Measurements from ENCODE around the gene C1S. TPM values are rescaled to one million over a fixed set of nuclear protein-coding genes. Genes with fewer than 3 reads are reported as not detected.

The C1S gene
- total and polyA plus RNA-seq, 2 donors (not counting 3 experiments of a cell fraction or from before 2014, with no cell fraction given), result 0.32 to 0.38 TPM

DNA sequence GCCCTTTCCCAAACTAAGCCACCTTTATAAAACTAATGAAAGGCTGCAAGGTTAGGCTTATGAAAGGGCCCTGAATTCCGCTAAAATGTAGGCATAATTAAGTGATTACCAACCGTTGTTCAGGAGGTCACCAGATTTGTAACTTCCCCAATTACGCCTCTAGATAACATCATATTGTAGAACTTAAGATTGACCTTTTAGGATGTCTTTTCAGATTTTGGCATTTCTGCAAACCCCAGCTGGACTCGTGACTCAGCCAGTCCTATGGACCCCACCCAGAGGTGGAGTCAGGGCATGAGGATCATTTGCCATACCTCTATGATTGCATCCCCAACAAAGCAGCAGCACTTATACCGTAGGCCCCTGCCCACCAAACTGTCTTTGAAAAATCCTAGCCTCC is 38.6 kb upstream of the C1S start:
- Histone ChIP-seq H3K9ac (replicated peaks; ENCODE audit: extremely low read depth, insufficient read depth, low read length) (no peak overlapping the region), H3K9me1 (replicated peaks; ENCODE audit: control insufficient read depth, extremely low read depth, insufficient read depth, low read length) (no peaks in the 10 kb centered on the region), H3K9me3 (replicated peaks; ENCODE audit: control insufficient read depth, insufficient read depth, low read length) (no peaks in the 10 kb centered on the region), H3K4me2 (ENCODE audit: insufficient read depth, low read length) (no peak overlapping the region), H4K20me1 (replicated peaks; ENCODE audit: control insufficient read depth, extremely low read depth, insufficient read depth, low read length) (no peaks in the 10 kb centered on the region), H3K36me3 (ENCODE audit: control insufficient read depth in 2 of 2, extremely low read depth in 1 of 2, insufficient read depth in 2 of 2, low read length in 2 of 2) (no peaks in the 10 kb centered on the region), H3K4me3 (replicated peaks in 1 of 3; ENCODE audit: insufficient read depth in 1 of 3, low read depth in 1 of 3, low read length in 3 of 3) (no peak overlapping the region), H3K27ac (ENCODE audit: insufficient read depth, low read depth, low read length) (no peak overlapping the region), H3K27me3 (ENCODE audit: control insufficient read depth in 2 of 2, insufficient read depth in 2 of 2, low read length in 2 of 2) (no peaks in the 10 kb centered on the region), H3K4me1 (ENCODE audit: control insufficient read depth, extremely low read depth, insufficient read depth, low read length) (peaks cover 10% of the 10 kb centered on the region), H2AFZ (ENCODE audit: low read depth, low read length) (no peak overlapping the region), H3K79me2 (ENCODE audit: control insufficient read depth, insufficient read depth, low read length) (no peaks in the 10 kb centered on the region)
- DNase-seq (ENCODE audit: low read depth, low spot score), result no peak
- ChIA-PET CTCF (interaction anchor here (1.1 to 1.5 kb wide), 3 partner anchors 29 to 87 kb away, joined by 3 to 6 read pairs (median 3); partner anchors contain the start of gene C1RL), POLR2A (no interaction called here)
- dilution Hi-C loops (cut with MboI; ENCODE audit: extremely low pct_ligation_motif_present, low sequenced_read_pairs), result no loop called here
- TF ChIP-seq EZH2 (IDR thresholded peaks at IDR 0.05; ENCODE audit: borderline replicate concordance, low read depth, low read length, severe bottlenecking) (no peak), MYC (IDR thresholded peaks at IDR 0.05; ENCODE audit: low read depth, low read length) (no peak), JUN (IDR thresholded peaks at IDR 0.05; ENCODE audit: borderline replicate concordance, insufficient read depth, insufficient read length, low read depth) (no peak), FOS (IDR thresholded peaks at IDR 0.05; ENCODE audit: borderline replicate concordance, insufficient read depth, low read length) (no peak), POLR2AphosphoS5 (IDR thresholded peaks at IDR 0.05; ENCODE audit: insufficient read depth, low read depth, low read length) (no peak), POLR2A (IDR thresholded peaks at IDR 0.05; ENCODE audit: low read depth, low read length) (no peak), MAX (IDR thresholded peaks at IDR 0.05; ENCODE audit: insufficient read depth, insufficient read length) (no peak), GATA2 (IDR thresholded peaks at IDR 0.05; ENCODE audit: insufficient read depth, insufficient read length, low read depth, low read length) (no peak)
- TF ChIP-seq, protein P1, sequence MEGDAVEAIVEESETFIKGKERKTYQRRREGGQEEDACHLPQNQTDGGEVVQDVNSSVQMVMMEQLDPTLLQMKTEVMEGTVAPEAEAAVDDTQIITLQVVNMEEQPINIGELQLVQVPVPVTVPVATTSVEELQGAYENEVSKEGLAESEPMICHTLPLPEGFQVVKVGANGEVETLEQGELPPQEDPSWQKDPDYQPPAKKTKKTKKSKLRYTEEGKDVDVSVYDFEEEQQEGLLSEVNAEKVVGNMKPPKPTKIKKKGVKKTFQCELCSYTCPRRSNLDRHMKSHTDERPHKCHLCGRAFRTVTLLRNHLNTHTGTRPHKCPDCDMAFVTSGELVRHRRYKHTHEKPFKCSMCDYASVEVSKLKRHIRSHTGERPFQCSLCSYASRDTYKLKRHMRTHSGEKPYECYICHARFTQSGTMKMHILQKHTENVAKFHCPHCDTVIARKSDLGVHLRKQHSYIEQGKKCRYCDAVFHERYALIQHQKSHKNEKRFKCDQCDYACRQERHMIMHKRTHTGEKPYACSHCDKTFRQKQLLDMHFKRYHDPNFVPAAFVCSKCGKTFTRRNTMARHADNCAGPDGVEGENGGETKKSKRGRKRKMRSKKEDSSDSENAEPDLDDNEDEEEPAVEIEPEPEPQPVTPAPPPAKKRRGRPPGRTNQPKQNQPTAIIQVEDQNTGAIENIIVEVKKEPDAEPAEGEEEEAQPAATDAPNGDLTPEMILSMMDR (IDR thresholded peaks at IDR 0.05; ENCODE audit: extremely low read depth in 1 of 2, insufficient read depth in 1 of 2, low read depth in 1 of 2, low read length in 2 of 2), result no peak
- no TSS peak for BruUV-seq (replicated peaks)
- intact Hi-C loops (cut with micrococcal nuclease), result no loop called here
- FAIRE-seq, result no peak

Measured in endothelial cell of umbilical vein (primary cell).